Thyroid gland (tissue), 4 donors: ENCODE results near the gene ZWILCH.

Experiments used
- CTCF ChIP-seq, 6 experiments: fragments of 200-600 bp in 3 of 6; fragments of 450-650 bp in 3 of 6; sonication (generic) in 3 of 6; IDR thresholded peaks; one replicate each; pipeline ENCODE4 v1.5.1; 2016 to 2019; ENCODE audit warnings: antibody characterized with exemption in 6 of 6, mild to moderate bottlenecking in 2 of 6, inconsistent platforms in 1 of 6, moderate library complexity in 1 of 6
- POLR2A ChIP-seq, 2 donors: fragments of 450-650 bp; IDR thresholded peaks; one replicate each; pipeline ENCODE4 v1.6.1; 2017; ENCODE audit warnings: antibody characterized with exemption in 2 of 2, mild to moderate bottlenecking in 2 of 2, moderate library complexity in 1 of 2

- TF ChIP-seq CTCF (IDR thresholded peaks at IDR 0.05) (no peak), POLR2A (IDR thresholded peaks at IDR 0.05) (no peak)
These were observed 83.8 kb downstream of the ZWILCH start for GRCh38 chr15:66588971-66589370.
